ENCODE results near the gene TMTC4. TPM values are rescaled to one million over a fixed set of nuclear protein-coding genes. Genes with fewer than 3 reads are reported as not detected.

TMTC4 gene
- polyA plus RNA-seq, 3 donors = 2.1 to 11.5 (median 3.9) TPM

DNA sequence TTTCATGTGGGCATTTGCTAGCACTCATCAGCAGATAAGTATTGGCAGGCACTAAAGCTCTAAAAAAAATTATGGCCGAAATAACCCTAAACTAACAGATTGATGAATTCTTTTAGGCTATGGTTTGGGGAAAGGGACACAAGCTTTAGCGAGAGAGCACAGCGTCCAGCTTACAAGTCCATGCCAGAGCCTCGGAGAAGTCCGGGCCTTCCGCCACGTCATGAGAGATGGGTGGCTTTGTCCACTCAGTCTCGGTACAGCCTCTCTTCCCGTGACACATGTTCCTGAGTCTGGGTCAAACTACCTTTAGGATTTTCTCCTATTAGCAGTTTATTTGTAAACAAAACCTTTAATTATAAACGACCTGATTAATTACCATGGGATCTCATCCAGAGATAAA, 27.7 kb downstream of the TMTC4 start:
- Histone ChIP-seq H2AFZ (ENCODE audit: insufficient read depth, low read depth, low read length, poor library complexity, severe bottlenecking) (no peak overlapping the region), H3K79me2 (ENCODE audit: insufficient read depth, low read length) (no peaks in the 10 kb centered on the region), H3K4me3 (replicated peaks in 1 of 3; ENCODE audit: low read depth in 2 of 3, low read length in 3 of 3) (no peak overlapping the region), H3K36me3 (replicated peaks in 1 of 2; ENCODE audit: control insufficient read depth in 1 of 2, insufficient read depth in 2 of 2, low read length in 2 of 2) (peaks cover 20 to 45% of the 10 kb centered on the region in 2 donors), H3K9ac (ENCODE audit: insufficient read depth, low read length, poor library complexity, severe bottlenecking) (no peak overlapping the region), H4K20me1 (ENCODE audit: insufficient read depth, low read length) (no peaks in the 10 kb centered on the region), H3K9me3 (replicated peaks in 1 of 2; ENCODE audit: control insufficient read depth in 1 of 2, insufficient read depth in 1 of 2, low read length in 2 of 2) (no peaks in the 10 kb centered on the region), H3K27ac (ENCODE audit: low read depth in 1 of 2, low read length in 2 of 2) (no peak overlapping the region), H3K4me2 (replicated peaks; ENCODE audit: extremely low read depth, low read length, poor library complexity, severe bottlenecking) (no peak overlapping the region), H3K4me1 (ENCODE audit: control insufficient read depth in 1 of 2, insufficient read depth in 2 of 2, low read length in 2 of 2) (no peaks in the 10 kb centered on the region), H3K27me3 (ENCODE audit: control insufficient read depth in 2 of 2, insufficient read depth in 2 of 2, low read length in 2 of 2) (no peaks in the 10 kb centered on the region)
- WGBS (ENCODE audit: insufficient coverage) = 97% methylated on average over 10 of the region's 10 CpGs
- H3K27me3 Mint-ChIP-seq (ENCODE audit: low read depth in 3 of 3) = peaks cover 0 to 2% (median 0%) of the 10 kb centered on the region in 3 donors
- no peak for DNase-seq
- H3K4me3 Mint-ChIP-seq = no peak overlapping the region
- no peaks in the 10 kb centered on the region for H3K9me3 Mint-ChIP-seq
- H3K27ac Mint-ChIP-seq = no peak overlapping the region
- H3K36me3 Mint-ChIP-seq = peaks cover 58 to 68% of the 10 kb centered on the region in 2 donors
- TF ChIP-seq, protein P1, sequence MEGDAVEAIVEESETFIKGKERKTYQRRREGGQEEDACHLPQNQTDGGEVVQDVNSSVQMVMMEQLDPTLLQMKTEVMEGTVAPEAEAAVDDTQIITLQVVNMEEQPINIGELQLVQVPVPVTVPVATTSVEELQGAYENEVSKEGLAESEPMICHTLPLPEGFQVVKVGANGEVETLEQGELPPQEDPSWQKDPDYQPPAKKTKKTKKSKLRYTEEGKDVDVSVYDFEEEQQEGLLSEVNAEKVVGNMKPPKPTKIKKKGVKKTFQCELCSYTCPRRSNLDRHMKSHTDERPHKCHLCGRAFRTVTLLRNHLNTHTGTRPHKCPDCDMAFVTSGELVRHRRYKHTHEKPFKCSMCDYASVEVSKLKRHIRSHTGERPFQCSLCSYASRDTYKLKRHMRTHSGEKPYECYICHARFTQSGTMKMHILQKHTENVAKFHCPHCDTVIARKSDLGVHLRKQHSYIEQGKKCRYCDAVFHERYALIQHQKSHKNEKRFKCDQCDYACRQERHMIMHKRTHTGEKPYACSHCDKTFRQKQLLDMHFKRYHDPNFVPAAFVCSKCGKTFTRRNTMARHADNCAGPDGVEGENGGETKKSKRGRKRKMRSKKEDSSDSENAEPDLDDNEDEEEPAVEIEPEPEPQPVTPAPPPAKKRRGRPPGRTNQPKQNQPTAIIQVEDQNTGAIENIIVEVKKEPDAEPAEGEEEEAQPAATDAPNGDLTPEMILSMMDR (IDR thresholded peaks at IDR 0.05) = no peak
- no peaks in the 10 kb centered on the region for H3K4me1 Mint-ChIP-seq
- intact Hi-C loops (cut with micrococcal nuclease) = no loop called here

DNA sequence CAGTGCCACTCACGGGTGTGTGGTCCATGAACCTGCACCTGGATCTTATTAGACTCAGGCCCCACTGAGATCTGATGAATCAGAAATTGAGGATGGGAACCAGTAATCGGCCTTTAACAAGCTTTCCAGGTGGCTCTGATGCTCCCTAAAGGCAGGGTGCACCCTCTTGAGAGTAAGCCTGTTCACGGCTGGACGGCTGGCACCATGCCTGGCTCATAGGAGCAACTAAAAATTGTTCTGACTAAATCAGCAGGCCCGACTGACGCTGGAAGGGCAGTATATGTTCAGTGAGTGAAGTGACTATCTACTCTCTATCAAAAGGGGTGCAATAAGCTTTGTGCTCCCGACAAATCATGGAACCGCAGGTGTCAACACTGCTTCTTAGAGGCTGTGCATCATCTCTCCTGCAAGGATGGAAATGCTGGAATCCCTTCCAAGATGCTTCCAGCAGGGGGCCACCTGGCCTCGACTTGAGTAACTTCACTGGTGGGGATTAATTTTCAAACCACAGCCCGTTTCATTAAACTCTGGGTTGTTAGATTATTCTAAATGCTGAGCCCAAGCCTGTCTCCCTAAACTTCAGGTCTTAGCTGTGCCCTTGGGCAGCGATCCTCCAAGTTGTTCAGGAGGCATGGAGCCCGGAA, 28.4 kb downstream of the TMTC4 start:
- 92% methylated on average over 7 of the region's 12 CpGs for WGBS (ENCODE audit: insufficient coverage)
- TF ChIP-seq, protein P1 (IDR thresholded peaks at IDR 0.05) = no peak
- no peak overlapping the region for H3K4me3 ChIP-seq (replicated peaks in 1 of 3; ENCODE audit: low read depth in 2 of 3, low read length in 3 of 3)
- no peak for DNase-seq
- H3K9me3 ChIP-seq (replicated peaks in 1 of 2; ENCODE audit: control insufficient read depth in 1 of 2, insufficient read depth in 1 of 2, low read length in 2 of 2) = no peaks in the 10 kb centered on the region
- intact Hi-C loops (cut with micrococcal nuclease) = no loop called here
- H3K27me3 ChIP-seq (ENCODE audit: control insufficient read depth in 2 of 2, insufficient read depth in 2 of 2, low read length in 2 of 2) = no peaks in the 10 kb centered on the region
- Mint-ChIP-seq H3K4me3 (no peak overlapping the region), H3K36me3 (peaks cover 59 to 69% of the 10 kb centered on the region in 2 donors), H3K27ac (no peak overlapping the region), H3K27me3 (ENCODE audit: low read depth in 3 of 3) (peaks cover 0 to 2% (median 0%) of the 10 kb centered on the region in 3 donors), H3K9me3 (no peaks in the 10 kb centered on the region), H3K4me1 (no peaks in the 10 kb centered on the region)
- H4K20me1 ChIP-seq (ENCODE audit: insufficient read depth, low read length) = no peaks in the 10 kb centered on the region
- no peaks in the 10 kb centered on the region for H3K79me2 ChIP-seq (ENCODE audit: insufficient read depth, low read length)
- H3K4me2 ChIP-seq (replicated peaks; ENCODE audit: extremely low read depth, low read length, poor library complexity, severe bottlenecking) = no peak overlapping the region
- H3K4me1 ChIP-seq (ENCODE audit: control insufficient read depth in 1 of 2, insufficient read depth in 2 of 2, low read length in 2 of 2) = no peaks in the 10 kb centered on the region
- H3K36me3 ChIP-seq (replicated peaks in 1 of 2; ENCODE audit: control insufficient read depth in 1 of 2, insufficient read depth in 2 of 2, low read length in 2 of 2) = peaks cover 22 to 52% of the 10 kb centered on the region in 2 donors
- H3K9ac ChIP-seq (ENCODE audit: insufficient read depth, low read length, poor library complexity, severe bottlenecking) = no peak overlapping the region
- no peak overlapping the region for H2AFZ ChIP-seq (ENCODE audit: insufficient read depth, low read depth, low read length, poor library complexity, severe bottlenecking)
- no peak overlapping the region for H3K27ac ChIP-seq (ENCODE audit: low read depth in 1 of 2, low read length in 2 of 2)
